Hepatocyte (in vitro differentiated cells): Measurements from ENCODE around the gene KRTAP12-4.

Experiments
- EZH2 ChIP-seq: fragments of 200-600 bp; sonication (generic); IDR thresholded peaks from 2 replicates; pipeline ENCODE4 v1.6.1; 2016; ENCODE audit warnings: antibody characterized with exemption, mild to moderate bottlenecking, borderline replicate concordance
- EZH2phosphoT487 ChIP-seq: fragments of 200-600 bp; sonication (generic); IDR thresholded peaks from one replicate; pipeline ENCODE4 v1.6.1; 2018; ENCODE audit warnings: antibody characterized with exemption, mild to moderate bottlenecking, low read depth, moderate library complexity; ENCODE audit not compliant: unreplicated experiment, severe bottlenecking
- TF ChIP-seq, protein P1 (sequence below): fragments of 200-600 bp; sonication (generic); IDR thresholded peaks from 2 replicates; pipeline ENCODE4 v1.5.1; 2016; ENCODE audit warnings: antibody characterized with exemption, mild to moderate bottlenecking; ENCODE audit not compliant: poor library complexity

- TF ChIP-seq, protein P1, sequence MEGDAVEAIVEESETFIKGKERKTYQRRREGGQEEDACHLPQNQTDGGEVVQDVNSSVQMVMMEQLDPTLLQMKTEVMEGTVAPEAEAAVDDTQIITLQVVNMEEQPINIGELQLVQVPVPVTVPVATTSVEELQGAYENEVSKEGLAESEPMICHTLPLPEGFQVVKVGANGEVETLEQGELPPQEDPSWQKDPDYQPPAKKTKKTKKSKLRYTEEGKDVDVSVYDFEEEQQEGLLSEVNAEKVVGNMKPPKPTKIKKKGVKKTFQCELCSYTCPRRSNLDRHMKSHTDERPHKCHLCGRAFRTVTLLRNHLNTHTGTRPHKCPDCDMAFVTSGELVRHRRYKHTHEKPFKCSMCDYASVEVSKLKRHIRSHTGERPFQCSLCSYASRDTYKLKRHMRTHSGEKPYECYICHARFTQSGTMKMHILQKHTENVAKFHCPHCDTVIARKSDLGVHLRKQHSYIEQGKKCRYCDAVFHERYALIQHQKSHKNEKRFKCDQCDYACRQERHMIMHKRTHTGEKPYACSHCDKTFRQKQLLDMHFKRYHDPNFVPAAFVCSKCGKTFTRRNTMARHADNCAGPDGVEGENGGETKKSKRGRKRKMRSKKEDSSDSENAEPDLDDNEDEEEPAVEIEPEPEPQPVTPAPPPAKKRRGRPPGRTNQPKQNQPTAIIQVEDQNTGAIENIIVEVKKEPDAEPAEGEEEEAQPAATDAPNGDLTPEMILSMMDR, result no peak
- no peak for TF ChIP-seq EZH2phosphoT487
- no peak for TF ChIP-seq EZH2
Measured at GRCh38 chr21:44625756-44626155, 28.7 kb downstream of the KRTAP12-4 start.
